Left ventricle myocardium superior (tissue), 1 donor: ENCODE measurements around the gene GPR162. TPM values are rescaled to one million over a fixed set of nuclear protein-coding genes. Genes with fewer than 3 reads are reported as not detected.
A peak's percentile ranks its signal among the peaks of the same experiment; 100 is the strongest.

Source experiments
- ATAC-seq: fragments of 200-7000 bp; cut with Tn5 transposase; one replicate; pipeline ENCODE4 v1.9.1; 2020; ENCODE audit warnings: mild to moderate bottlenecking, moderate library complexity
- DNase-seq: peaks from one replicate; pipeline ENCODE4 v3.0.0-alpha.2; 2020
- intact Hi-C: fragments of 100-400 bp; cut with micrococcal nuclease; formaldehyde crosslinking; loops from one replicate; pipeline ENCODE4 v1.11.0; 2022
- total RNA-seq: library from RNA; stranded (reverse); fragmentation: NEBNext Ultra II Directional; extraction: Animal tissue kit (Norgen Biotek cat#: 25700); gene quantifications from one replicate; pipeline ENCODE4 v1.2.1, GENCODE V29; 2021
- donor health status: DM: no; HTN: yes; CAD: no; lungs with severe emphysema.

GPR162 gene
- total RNA-seq, 1 donor from 2014 or later: 5.3 TPM

DNA sequence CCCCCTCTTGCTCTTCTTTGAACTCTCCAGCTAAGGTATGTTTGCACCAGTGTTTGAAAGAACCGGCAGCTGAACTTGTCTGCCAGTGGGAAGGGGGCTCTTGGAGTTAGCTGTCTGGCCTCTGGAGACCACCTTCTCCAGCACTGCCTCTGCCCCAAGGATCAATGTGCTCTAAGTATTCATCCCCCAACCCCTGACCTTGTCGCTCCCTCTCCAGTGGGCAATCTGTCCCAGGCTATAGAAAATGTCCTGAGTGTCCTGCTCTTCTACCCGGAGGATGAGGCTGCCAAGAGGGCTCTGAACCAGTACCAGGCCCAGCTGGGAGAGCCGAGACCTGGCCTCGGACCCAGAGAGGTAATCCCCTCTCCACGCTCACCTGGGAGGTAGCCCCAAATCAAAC, 9.4 kb downstream of the GPR162 start:
- DNase-seq: no peak
- intact Hi-C loops: no loop called here

DNA sequence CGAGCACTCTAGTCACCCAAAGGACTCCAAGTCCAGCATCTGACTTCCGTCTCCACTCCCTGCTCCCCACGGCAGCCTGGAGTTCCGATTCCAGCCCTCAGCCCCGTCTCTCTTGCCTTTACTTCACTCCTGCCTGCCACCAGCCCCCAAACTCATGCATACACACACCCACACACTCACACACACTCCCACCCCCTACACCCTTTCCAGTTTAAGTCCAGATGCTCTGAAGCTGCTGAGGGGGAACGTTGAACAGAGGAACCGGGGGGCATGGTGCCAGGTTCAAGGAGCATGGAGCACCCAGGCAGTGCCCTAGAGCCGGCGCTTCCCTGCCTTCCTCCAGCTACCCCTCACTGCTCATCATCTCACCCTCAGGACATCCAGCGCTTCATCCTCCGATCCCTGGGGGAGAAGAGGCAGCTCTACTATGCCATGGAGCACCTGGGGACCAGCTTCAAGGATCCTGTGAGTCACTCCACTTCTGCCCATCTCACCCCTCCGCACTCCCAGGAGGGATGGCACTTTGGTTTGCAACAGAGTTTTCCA, 9.9 kb downstream of the GPR162 start:
- DNase-seq (no peak), ATAC-seq (no peak)
- intact Hi-C loops: no loop called here

More for the DNA sequence above, 9.4 kb downstream of the GPR162 start:
- ATAC-seq: no peak

DNA sequence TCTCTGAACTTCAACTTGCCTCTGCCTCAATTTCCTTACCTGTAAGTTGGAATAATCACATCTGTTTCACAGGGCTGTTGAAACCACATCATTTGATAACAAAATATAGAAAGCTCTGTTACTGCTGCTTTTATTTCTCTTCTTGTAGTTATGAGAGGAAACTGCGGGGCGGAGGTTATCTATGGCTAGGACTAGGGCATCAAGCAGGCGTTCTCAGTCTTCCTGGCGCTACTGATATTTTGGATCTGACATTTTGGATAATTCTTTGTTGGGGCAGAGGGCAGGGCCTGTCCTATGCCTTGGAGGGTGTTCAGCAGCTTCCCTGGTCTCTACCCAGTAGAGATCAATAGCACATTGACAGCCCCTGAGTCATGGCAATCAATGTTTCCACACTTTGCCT, 10.5 kb downstream of the GPR162 start:
- DNase-seq (no peak), ATAC-seq (no peak)
- intact Hi-C loops: no loop called here

DNA sequence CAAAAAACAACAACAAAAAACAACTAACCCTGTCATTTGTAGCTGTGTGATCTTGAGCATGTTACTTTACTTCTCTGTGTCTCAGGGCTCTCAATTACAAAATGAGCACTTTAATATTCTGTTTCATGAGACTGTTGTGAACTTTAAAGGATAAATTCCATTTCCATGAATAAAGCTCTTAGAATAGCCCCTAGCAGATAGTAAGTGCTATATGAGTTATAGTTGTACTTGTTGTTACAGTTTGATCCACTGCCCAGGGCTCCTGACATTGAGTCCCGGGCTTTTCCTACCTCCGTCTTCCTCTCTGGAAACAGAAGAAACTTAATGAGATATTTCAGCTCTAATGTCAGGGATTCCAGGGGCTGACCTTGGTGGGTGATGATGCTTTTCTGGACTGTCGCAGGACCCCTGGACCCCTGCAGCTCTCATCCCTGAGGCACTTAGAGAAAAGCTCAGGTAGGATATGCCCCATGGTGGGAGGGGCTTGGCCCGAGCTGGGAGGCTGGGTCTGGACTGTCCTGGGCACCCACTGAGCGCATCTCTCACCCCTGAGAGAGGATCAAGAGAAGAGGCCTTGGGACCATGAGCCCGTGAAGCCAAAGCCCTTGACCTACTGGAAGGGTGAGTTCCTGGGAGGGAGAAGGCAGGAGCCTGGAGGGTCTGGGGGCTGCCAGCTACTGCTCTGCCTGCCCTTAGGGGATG, 11.7 kb downstream of the GPR162 start:
- intact Hi-C loops: no loop called here
- DNase-seq (peak; percentile 51), ATAC-seq (peak; percentile 58)

DNA sequence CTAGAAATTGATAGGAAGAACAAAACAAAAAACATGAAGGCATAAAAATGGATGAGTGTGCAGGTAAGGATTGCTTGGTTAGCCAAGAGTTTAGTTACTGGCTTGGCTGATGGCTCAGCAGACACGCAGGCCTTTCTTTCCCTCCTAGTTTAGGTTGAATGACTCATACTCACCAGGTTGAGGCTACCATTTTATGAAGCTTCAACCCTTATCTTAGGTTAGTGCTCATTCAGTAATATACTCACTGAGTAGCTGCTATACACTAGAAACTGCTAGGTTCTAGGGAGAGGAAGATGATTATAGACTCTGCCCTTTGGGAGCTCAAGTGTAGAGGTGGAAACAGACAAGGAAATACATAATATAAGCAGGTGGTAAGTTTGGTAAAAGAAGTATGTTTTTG, 12.6 kb downstream of the GPR162 start:
- DNase-seq (no peak), ATAC-seq (no peak)
- intact Hi-C loops: no loop called here

- ATAC-seq: no peak
- no peak for DNase-seq
- intact Hi-C loops: no loop called here
Measured at GRCh38 chr12:6834873-6835272, 13.3 kb downstream of the GPR162 start.

DNA sequence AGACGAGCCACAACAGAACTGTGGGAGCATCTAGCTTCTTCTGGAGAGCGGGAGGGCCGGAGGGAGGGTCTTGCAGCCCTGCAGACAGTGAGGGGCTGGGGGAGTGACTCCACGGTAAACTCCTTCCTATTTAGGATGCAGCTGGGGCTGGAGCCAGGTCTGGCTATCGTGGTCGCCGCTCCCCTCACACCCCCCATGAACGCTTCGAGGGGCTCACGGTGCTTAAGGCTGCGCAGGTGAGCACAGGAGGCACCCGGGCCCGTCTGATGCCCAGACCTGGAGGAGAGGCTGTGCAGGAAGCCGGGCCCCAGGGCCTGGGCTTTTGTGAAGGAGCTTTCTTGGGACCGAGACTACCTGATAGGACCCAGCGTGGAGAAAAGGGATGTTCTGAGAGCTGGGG, 15.2 kb downstream of the GPR162 start:
- no peak for ATAC-seq
- DNase-seq: peak; percentile 24
- intact Hi-C loops: no loop called here

DNA sequence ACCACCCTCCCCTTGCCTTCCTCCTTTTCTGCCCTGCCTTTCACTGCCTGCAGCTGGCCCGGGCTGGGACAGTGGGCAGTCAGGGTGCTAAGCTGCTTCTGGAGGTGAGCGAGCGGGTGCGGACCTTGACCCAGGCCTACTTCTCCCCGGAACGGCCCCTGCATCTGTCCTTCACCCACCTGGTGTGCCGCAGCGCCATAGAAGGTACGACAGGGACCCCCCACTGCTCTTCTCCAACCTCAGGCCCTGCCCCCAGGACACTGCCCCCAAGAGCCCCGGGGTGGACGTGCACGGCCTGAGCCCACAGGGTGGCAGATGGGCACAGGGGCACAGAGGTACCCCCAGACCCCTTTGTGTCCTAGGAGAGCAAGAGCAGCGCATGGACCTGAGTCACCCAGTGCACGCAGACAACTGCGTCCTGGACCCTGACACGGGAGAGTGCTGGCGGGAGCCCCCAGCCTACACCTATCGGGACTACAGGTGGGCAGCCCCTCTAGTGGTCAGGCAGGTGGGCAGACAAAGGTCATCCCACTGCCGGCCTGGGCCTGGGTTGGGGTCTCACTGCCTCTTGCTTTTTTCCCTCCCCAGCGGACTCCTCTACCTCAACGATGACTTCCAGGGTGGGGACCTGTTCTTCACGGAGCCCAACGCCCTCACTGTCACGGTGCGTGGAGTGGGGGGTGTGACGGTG, 15.9 kb downstream of the GPR162 start:
- intact Hi-C loops: no loop called here
- DNase-seq (peak; percentile 23), ATAC-seq (no peak)

DNA sequence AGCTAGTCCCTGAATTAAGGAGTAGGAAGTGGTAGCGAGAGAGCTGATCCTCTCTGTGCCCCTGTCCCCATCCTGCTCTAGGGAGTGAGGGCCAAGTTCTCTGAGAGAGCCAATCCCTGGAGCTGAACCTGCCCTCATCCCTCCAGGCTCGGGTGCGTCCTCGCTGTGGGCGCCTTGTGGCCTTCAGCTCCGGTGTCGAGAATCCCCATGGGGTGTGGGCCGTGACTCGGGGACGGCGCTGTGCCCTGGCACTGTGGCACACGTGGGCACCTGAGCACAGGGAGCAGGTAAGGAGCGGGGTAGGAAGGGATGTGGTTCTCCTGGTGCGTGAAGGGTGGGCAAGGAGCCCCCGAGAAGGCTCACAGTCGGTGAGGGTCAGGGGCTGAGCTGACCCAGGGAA, 17.2 kb downstream of the GPR162 start:
- ATAC-seq: no peak
- intact Hi-C loops: no loop called here
- peak; percentile 24 for DNase-seq

DNA sequence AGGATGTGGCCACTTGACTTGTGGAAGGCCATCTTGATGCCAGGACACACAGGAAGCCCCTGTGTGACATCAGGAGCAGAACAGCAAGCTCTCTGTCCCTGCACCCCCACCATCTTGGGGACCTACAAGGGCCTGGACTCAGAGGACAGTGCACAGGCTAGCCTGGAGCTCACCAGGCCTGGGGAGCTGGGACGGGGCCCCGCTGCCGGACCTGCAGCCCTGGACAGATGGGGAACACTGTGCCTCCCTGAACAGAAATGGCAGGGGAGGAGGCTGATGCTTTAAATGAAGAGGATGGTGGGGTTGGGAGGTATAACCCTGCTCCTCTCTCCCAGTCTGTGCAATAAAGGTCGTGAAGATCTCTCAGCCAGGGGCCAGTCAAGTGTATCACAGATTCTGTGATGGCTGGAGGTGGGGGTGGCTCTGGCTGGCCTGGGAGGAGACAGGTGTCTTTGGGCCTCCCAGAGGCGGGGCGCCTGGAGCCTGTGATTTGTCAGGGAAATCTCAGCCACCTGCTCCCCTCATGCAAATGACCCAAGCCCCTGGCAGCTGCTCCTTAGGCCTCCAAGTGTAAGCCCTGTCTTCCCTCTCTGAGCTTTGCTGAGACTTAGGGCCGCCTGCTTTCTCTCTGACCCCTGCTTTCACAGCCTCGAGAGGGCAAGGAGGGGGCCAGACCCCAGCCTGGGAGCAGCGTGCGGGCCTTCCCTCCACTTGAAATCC, 18.0 kb downstream of the GPR162 start:
- peak; percentile 20 for DNase-seq
- ATAC-seq: no peak
- intact Hi-C loops: no loop called here

DNA sequence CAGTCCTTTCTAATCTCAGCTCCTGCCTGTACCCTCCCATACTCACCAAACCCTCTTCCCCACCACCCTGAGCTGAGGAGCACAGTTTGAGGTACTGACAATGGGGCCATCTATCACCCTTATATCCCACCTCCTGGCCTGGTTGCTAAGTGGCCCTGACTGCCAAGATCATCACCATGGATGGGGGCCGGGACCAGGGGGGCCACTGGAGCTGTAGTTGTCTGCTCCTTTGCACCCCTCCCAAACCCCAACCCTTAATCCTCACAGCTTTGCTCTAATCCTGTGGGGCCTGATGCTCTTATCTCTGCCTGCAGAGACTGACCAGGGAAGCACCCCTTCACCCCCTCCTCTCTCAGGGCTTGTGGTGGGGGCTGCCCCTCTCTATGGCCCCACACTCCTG, 18.7 kb downstream of the GPR162 start:
- ATAC-seq: peak; percentile 8
- intact Hi-C loops: no loop called here
- no peak for DNase-seq

DNA sequence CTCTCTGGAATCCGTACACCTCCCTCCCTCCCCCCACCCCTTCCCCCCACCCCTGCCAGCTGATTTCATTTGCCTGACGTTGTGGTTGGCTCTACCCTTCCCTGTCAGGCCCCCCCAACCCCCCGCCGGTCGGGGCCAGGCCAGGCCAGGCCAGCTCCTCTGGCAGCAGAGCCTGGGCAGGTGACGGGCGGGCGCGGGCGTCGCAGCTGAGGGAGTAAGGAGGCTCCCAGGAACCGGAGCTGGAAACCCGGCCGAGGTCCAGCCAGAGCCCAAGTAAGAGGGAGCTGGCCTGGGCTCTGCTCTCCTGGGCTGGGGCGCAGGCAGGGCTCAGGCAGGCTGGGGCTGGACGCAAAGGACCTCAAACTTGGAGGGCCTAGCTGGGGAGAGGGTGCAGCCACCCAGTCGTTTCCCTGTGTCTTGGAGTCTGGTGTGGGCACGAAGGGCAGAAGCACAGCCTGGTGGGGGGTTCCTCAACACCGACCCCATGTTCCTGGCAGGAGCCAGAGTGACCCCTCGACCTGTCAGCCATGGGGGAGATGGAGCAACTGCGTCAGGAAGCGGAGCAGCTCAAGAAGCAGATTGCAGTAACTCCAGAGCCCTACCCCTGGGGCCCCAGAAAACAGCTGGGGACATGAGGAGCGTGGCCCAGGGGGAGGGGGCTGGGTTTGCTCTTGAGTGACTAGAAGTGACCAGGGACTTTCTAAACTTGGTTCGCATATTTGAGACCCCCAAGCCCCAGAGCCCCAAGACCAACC, 19.3 kb downstream of the GPR162 start, which contains the start of gene GNB3:
Gene GNB3, plus strand, starts transcription at position 165 of the 755 bp plus-strand sequence. Its CDS starts 363 bp downstream, at position 528.
- intact Hi-C loops: no loop called here
- DNase-seq: peak; percentile 76
- peak; percentile 80 for ATAC-seq

DNA sequence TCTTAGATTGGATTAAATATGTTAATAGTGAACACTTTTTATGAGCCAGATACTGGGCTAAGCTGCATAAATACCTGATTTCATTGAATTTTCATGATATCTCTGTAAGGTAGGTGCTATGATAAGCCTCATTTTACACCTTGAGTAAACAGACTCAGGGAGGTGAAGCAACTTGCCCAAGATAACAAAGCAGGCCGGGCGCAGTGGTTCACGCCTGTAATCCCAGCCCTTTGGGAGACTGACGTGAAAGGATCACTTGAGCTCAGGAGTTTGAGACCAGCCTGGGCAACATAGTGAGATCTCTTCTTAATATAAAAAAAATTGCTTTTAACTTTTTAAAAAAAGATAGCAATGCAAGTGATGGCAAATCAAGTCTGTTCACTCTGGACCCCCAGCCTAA, 20.5 kb downstream of the GPR162 start:
- ATAC-seq (no peak), DNase-seq (no peak)
- intact Hi-C loops: no loop called here

- ATAC-seq (no peak), DNase-seq (no peak)
- intact Hi-C loops: no loop called here
Measured at GRCh38 chr12:6843118-6843902, 21.7 kb downstream of the GPR162 start.

DNA sequence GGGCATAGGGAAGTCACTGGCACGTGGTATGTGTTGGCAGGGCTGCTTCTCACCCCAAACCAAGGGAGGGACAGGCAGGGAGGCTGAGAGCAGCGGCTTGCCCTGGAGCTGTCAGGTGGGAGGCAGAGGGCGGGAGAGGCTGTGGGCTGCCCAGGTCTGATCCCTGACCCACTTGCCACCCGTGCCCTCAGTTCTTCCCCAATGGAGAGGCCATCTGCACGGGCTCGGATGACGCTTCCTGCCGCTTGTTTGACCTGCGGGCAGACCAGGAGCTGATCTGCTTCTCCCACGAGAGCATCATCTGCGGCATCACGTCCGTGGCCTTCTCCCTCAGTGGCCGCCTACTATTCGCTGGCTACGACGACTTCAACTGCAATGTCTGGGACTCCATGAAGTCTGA, 23.8 kb downstream of the GPR162 start:
- intact Hi-C loops: no loop called here
- DNase-seq (no peak), ATAC-seq (no peak)

GRCh38 chr12:6846316-6846869, 24.8 kb downstream of the GPR162 start:
- DNase-seq (no peak), ATAC-seq (no peak)

GRCh38 chr12:6847676-6848075, 26.1 kb downstream of the GPR162 start:
- ATAC-seq (no peak), DNase-seq (no peak)
- intact Hi-C loops: no loop called here

More at GRCh38 chr12:6846316-6846869, 24.8 kb downstream of the GPR162 start:
- intact Hi-C loops: no loop called here

- intact Hi-C loops: no loop called here
- ATAC-seq: no peak
- DNase-seq: no peak
Measured at GRCh38 chr12:6849427-6849826, 27.8 kb downstream of the GPR162 start.
